NT2/D1 (cell line): ENCODE data around the gene NDUFS6.

Experiments
- DNase-seq: peaks from one replicate; pipeline ENCODE4 v3.0.0-alpha.2; 2011; ENCODE audit warnings: low read depth, low spot score
- H3K27me3 ChIP-seq: 2 replicates; pipeline ENCODE4 v1.6.0; 2011; ENCODE audit warnings: mild to moderate bottlenecking; ENCODE audit not compliant: insufficient read length, insufficient read depth
- H3K36me3 ChIP-seq: 2 replicates; pipeline ENCODE4 v1.6.1; 2011; ENCODE audit warnings: mild to moderate bottlenecking, low read length, mixed read lengths; ENCODE audit not compliant: insufficient read depth, insufficient read length
- H3K4me1 ChIP-seq: 2 replicates; pipeline ENCODE4 v1.5.1; 2011; ENCODE audit not compliant: insufficient read depth, insufficient read length
- H3K4me3 ChIP-seq: 2 replicates; pipeline ENCODE4 v1.5.1; 2011; ENCODE audit warnings: low read depth; ENCODE audit not compliant: insufficient read length
- H3K9ac ChIP-seq: 2 replicates; pipeline ENCODE4 v1.6.0; 2011; ENCODE audit warnings: low read depth; ENCODE audit not compliant: insufficient read length
- H3K9me3 ChIP-seq: 2 replicates; pipeline ENCODE4 v1.5.1; 2011; ENCODE audit warnings: mild to moderate bottlenecking, low read length; ENCODE audit not compliant: insufficient read depth
- SUZ12 ChIP-seq: IDR thresholded peaks from 2 replicates; pipeline ENCODE4 v1.6.1; 2011; ENCODE audit not compliant: insufficient read length, insufficient read depth; ENCODE audit errors: extremely low read depth
- YY1 ChIP-seq: IDR thresholded peaks from 2 replicates; pipeline ENCODE4 v1.6.1; 2011; ENCODE audit not compliant: insufficient read length, insufficient read depth
- ZNF274 ChIP-seq: IDR thresholded peaks from 2 replicates; pipeline ENCODE4 v1.6.1; 2011; ENCODE audit warnings: mild to moderate bottlenecking, low read depth, low read length

The NDUFS6 gene

DNA sequence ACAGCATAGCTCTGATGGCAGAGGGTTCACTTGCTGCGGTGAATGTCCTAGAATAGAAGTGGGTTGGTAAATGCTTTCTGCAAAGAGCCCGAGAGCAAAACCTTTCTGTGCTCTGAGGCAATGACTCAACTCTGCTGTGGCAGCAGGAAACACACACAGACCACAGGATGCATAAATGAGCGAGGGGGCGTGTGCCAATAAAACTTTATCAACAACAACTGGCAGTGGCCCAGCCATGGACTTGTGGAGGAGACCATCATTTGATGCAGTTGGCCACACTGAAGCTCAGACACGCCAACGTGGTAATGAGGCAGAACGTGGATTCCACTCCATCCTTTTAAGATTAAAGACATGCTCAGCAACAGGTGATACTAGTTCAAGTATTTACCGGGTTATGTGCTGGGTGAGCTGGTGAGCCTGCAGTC lies 8.4 kb upstream of the NDUFS6 start:
- no peaks in the 10 kb centered on the region for H3K9me3 ChIP-seq
- peaks cover 8% of the 10 kb centered on the region for H3K4me1 ChIP-seq
- H3K4me3 ChIP-seq: no peak overlapping the region
- H3K9ac ChIP-seq: no peak overlapping the region
- TF ChIP-seq YY1 (no peak), SUZ12 (no peak), ZNF274 (no peak)
- DNase-seq: no peak
- peaks cover 32% of the 10 kb centered on the region for H3K36me3 ChIP-seq
- no peaks in the 10 kb centered on the region for H3K27me3 ChIP-seq

DNA sequence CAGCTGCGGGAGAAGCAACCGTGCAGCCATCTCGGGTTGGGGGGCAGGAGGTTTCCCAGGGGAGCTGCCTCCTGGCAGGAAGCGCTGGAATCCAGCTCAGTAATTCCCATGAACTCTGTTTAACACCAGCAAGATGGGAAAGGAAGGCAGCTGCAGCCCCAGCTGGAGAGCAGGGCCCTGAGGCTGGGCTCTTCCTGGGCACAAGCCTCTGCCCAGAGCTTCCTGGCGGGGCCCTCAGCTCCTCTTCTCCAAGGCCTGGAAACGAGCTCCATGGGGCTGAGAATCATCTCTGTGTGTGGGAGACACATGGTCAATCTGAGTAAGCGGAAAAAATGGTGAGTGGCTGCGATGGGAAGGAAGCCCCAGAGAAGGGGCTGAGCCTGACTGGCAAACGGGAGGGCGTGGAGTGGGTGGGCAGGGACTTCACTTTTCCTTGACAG lies 7.9 kb upstream of the NDUFS6 start:
- no peak overlapping the region for H3K4me3 ChIP-seq

DNA sequence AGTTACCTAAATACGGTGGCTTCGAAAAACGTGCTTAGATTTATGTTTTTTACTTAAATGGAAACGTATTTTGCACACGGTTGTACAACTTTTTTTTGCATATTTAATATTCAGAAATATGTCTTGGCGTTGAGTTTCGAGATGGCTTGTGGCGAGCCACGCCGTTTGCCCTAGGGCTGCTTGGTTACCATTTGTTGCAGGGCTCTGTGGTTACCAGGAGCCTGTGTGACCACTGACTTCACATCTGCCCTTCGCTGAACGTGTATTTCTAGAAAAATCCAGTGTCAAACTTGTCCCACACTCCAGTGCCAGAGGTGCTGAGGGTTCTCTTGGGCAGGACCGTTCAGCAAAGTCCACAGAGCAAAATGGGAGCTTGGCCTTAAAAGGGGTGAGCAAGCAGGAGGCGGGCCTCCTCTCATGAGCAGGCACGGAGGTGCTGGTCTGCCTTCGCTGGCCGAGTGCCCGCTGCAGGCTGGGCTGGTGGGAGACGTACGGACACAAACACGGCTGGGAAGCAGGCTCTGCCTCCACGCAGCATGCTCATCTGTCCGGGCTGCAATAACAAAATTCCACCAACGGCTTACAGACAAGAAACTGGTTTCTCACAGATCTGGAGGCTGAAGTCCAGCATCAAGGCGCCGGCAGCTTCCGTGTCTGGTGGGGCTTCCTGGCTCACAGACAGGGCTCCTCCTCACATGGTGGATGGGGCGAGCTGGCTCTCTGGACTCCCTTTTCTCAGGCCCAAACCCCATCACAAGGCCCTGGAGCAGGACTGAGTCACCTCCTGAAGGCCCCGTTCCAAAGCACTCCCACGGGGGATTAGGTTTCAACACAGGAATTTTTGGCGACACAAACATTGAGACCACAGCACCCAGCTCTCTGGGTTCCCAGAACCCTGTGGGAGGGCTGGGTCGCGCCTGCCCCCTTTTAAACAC lies 7.0 kb upstream of the NDUFS6 start:
- H3K27me3 ChIP-seq: no peaks in the 10 kb centered on the region
- H3K9me3 ChIP-seq: no peaks in the 10 kb centered on the region
- peaks cover 44% of the 10 kb centered on the region for H3K36me3 ChIP-seq
- no peak for DNase-seq
- peaks cover 11% of the 10 kb centered on the region for H3K4me1 ChIP-seq
- H3K9ac ChIP-seq: no peak overlapping the region
- no peak overlapping the region for H3K4me3 ChIP-seq
- TF ChIP-seq SUZ12: no peak

More for the DNA sequence above, 7.9 kb upstream of the NDUFS6 start:
- no peak for TF ChIP-seq ZNF274
- TF ChIP-seq SUZ12: no peak
- no peak for TF ChIP-seq YY1
- H3K36me3 ChIP-seq: peaks cover 37% of the 10 kb centered on the region
- DNase-seq: no peak
- H3K9me3 ChIP-seq: no peaks in the 10 kb centered on the region
- no peaks in the 10 kb centered on the region for H3K27me3 ChIP-seq
- no peak overlapping the region for H3K9ac ChIP-seq
- H3K4me1 ChIP-seq: peaks cover 11% of the 10 kb centered on the region

DNA sequence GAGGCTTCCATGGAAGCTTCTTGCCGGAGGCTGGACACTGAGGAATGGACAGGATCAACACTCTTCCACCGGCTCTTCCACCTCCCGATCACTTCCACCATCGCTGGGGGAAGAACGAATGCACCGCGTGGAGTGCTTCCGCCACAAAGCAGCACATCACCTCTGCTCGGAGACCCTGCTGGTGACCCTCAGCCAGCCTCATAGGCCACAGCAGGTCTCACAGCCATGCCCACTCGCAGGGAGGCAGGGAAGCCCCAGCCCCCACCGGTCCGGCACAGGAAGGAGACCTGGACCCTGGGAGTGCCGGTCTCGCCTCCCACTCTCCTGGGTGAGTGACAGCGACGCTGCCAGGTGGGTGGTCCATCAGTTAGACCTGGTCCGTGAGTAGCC lies 6.3 kb upstream of the NDUFS6 start:
- H3K4me1 ChIP-seq: peaks cover 11% of the 10 kb centered on the region
- no peak overlapping the region for H3K9ac ChIP-seq
- no peak for TF ChIP-seq ZNF274
- no peak for TF ChIP-seq YY1
- TF ChIP-seq SUZ12: no peak
- DNase-seq: no peak
- no peak overlapping the region for H3K4me3 ChIP-seq
- H3K9me3 ChIP-seq: no peaks in the 10 kb centered on the region
- no peaks in the 10 kb centered on the region for H3K27me3 ChIP-seq
- peaks cover 44% of the 10 kb centered on the region for H3K36me3 ChIP-seq

GRCh38 chr5:1795506-1795905 lies 5.7 kb upstream of the NDUFS6 start:
- Histone ChIP-seq H3K27me3 (no peaks in the 10 kb centered on the region), H3K4me1 (peaks cover 11% of the 10 kb centered on the region), H3K9ac (no peak overlapping the region), H3K36me3 (peaks cover 44% of the 10 kb centered on the region), H3K4me3 (no peak overlapping the region), H3K9me3 (no peaks in the 10 kb centered on the region)
- TF ChIP-seq ZNF274 (no peak), SUZ12 (no peak), YY1 (no peak)
- DNase-seq: no peak

DNA sequence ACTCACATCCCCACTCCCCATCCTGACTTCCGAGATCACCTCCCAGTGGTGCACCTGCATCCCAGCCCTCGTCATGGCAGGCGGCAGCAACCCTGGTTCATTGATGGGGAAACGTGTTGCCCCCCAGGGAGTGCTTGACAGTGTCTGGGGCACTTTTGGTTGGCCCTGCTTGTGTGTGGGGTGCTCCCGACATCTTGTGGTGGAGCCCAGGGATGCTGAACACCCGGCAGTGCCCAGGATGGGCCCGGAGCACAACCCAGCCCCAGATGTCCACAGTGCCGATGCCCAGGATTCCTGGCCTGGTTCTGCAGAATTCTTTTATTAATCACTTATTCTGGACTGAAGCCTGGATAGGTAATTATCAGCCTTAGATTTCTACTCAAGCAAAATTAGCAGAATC lies 5.3 kb upstream of the NDUFS6 start:
- Histone ChIP-seq H3K27me3 (no peaks in the 10 kb centered on the region), H3K9me3 (no peaks in the 10 kb centered on the region), H3K9ac (no peak overlapping the region), H3K4me3 (no peak overlapping the region), H3K36me3 (peaks cover 44% of the 10 kb centered on the region), H3K4me1 (peaks cover 11% of the 10 kb centered on the region)
- TF ChIP-seq SUZ12 (no peak), YY1 (no peak), ZNF274 (no peak)
- DNase-seq: no peak

DNA sequence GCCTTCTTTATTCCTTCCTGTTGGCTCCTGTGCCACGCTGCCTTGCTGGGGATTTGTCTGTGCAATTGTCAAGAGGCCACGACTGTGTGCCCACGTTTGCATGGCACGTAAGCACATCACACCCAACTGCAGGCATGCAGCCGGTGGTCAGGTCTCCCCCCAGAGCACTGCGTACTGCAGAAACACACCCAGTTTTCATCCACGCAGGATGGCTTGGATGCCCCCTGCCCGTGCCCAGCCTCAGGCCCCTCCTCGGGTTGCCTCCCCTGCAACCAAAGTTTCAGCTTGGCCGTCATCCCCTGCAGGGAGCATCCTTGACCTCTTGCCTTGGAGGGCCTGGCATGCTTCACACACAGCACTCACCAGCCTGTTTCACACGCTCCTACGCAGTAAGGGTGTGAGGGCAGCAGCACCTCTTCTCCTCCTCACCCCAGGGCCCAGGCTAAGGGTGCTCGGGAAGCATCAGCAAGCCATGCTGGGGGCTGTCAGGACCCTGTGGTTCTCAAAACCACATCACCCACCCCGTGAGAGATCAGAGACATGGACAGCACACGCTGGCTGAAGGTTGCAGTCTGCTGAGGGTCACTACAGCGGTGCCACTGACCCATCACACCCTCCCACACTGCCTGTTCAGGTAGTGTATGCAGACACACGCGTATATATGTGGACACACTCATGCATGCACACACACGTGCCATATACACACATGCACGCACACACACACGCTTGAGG lies 4.7 kb upstream of the NDUFS6 start:
- TF ChIP-seq YY1: no peak
- TF ChIP-seq ZNF274: no peak
- TF ChIP-seq SUZ12: no peak
- DNase-seq: no peak

More for the DNA sequence above, 4.7 kb upstream of the NDUFS6 start:
- peaks cover 11% of the 10 kb centered on the region for H3K4me1 ChIP-seq
- no peaks in the 10 kb centered on the region for H3K9me3 ChIP-seq
- H3K9ac ChIP-seq: no peak overlapping the region
- no peaks in the 10 kb centered on the region for H3K27me3 ChIP-seq
- H3K4me3 ChIP-seq: no peak overlapping the region
- H3K36me3 ChIP-seq: peaks cover 44% of the 10 kb centered on the region
